Testis (tissue), 2 donors: ENCODE measurements around the gene DIO1.

ENCODE experiments used
- POLR2A ChIP-seq: fragments of 450-650 bp; IDR thresholded peaks from one replicate; pipeline ENCODE4 v1.6.1; 2017; ENCODE audit warnings: antibody characterized with exemption, mild to moderate bottlenecking, moderate library complexity
- TF ChIP-seq, protein P1 (sequence below), 3 experiments: fragments of 450-650 bp in 2 of 3; fragments of 200-600 bp in 1 of 3; sonication (generic) in 1 of 3; IDR thresholded peaks; one replicate each; pipeline ENCODE4 v1.5.1; 2016 to 2019; ENCODE audit warnings: antibody characterized with exemption in 3 of 3, mild to moderate bottlenecking in 2 of 3, moderate library complexity in 1 of 3

DNA sequence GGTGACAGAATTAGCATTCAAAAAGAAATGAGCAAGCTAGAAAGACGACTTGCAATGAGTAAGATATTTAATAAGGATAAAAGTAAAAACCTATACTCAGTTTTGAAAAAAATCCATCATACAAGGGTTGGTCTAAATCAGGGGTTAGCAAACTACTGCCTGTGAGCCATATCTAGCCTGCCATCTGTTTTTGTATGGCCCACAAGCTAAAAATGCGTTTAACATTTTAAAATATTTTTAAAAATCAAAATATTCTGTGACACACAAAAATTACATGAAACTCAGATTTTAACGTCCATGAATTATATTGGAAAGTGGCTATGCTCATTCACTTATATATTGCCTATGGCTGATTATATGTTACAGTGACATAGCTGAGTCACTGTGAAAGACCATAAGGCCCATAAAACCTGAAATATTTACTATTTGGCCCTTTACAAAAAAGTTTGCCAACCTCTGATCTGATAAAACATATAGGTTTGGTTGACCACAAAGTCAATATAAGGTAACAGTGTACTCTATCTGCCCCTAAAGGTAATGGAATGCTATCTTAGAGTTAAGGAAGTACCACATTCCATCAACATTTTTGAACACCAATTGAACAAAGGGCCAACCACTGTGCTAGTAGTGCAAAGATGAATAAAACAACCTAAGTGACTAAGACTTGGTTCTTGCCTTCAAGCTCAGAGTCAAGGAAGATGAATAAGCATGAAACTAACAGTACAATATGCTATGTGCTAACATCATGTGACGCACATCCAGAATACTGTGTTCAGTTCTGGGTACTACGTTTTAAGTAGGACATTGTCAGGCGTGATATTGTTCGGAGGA lies 48.4 kb downstream of the DIO1 start:
- TF ChIP-seq, protein P1, sequence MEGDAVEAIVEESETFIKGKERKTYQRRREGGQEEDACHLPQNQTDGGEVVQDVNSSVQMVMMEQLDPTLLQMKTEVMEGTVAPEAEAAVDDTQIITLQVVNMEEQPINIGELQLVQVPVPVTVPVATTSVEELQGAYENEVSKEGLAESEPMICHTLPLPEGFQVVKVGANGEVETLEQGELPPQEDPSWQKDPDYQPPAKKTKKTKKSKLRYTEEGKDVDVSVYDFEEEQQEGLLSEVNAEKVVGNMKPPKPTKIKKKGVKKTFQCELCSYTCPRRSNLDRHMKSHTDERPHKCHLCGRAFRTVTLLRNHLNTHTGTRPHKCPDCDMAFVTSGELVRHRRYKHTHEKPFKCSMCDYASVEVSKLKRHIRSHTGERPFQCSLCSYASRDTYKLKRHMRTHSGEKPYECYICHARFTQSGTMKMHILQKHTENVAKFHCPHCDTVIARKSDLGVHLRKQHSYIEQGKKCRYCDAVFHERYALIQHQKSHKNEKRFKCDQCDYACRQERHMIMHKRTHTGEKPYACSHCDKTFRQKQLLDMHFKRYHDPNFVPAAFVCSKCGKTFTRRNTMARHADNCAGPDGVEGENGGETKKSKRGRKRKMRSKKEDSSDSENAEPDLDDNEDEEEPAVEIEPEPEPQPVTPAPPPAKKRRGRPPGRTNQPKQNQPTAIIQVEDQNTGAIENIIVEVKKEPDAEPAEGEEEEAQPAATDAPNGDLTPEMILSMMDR (IDR thresholded peaks at IDR 0.05): no peak
- no peak for TF ChIP-seq POLR2A
